Ecto neural progenitor cell (in vitro differentiated cells): ENCODE measurements around the gene TNPO1.
"Not testable (repeated sequence)": the region's sequence is repeated elsewhere in the genome, so short reads cannot be mapped to it uniquely, and the experiment has no call there.

Experiments used
- DNase-seq: peaks from one replicate; pipeline ENCODE4 v3.0.0-alpha.2; 2018; ENCODE audit warnings: low spot score

The TNPO1 gene

GRCh38 chr5:72934953-72935725, 118.7 kb downstream of the TNPO1 start:
- not testable (repeated sequence) for DNase-seq

GRCh38 chr5:72936893-72937292, 120.4 kb downstream of the TNPO1 start:
- DNase-seq: no peak

GRCh38 chr5:72937517-72938061, 121.1 kb downstream of the TNPO1 start:
- no peak for DNase-seq

- no peak for DNase-seq
Observed at GRCh38 chr5:72938206-72938605, 121.7 kb downstream of the TNPO1 start.

DNA sequence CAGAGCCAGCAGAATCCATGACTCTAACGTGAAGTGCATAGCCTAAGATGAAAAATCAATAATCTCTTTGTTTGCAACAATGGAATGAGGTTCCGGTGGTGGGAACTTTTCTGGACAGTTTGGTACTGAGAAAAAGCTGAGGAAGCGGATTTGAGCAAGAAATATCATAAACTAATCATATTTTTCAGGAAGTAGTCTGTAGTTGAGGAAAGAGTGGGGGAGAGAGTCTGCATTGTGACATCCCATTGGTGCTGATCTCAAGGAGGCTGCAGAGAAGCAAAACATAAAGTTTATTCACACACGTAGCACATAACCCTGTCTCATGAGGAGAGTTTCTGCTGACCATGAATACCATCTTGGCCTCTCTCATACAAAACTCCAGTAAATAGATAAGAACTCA, 123.6 kb downstream of the TNPO1 start:
- DNase-seq: no peak

DNA sequence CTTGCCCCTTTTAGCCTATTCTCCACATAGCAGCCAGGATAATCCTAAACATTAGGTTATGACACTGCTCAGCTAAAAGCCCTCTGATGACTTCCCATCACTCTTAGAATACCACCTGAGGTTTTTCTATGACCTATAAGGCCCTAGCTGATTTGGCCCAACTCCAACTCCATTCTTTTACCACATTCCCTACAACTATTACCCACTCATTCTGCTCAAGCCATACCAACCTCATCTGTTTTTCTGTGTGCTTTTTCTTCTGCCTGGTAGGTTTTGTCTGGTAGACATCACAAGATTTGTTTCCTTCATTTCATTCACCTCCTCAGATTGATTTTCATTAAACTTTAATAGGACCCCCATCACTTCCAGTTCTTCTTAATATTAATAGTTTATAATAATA, 126.8 kb downstream of the TNPO1 start:
- no peak for DNase-seq

DNA sequence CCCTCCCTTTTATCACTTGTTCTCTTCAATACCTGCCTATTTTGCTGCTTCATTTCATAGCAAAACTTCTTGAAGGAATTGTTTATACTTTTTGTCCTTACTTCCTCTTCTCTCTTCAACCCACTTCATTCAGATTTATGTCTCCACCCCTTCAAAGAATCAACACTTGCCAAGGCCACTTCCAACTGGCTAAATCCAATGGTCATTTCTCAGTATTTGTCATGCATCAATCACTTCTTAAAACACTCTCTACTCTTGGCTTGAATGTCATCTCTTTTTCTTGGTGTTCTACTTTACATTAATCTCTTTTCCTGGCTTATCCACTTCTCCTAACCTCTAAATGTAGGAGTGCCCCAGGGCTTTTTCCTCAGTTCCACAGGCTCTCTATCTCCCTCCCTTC, 131.0 kb downstream of the TNPO1 start:
- no peak for DNase-seq

- no peak for DNase-seq
Observed at GRCh38 chr5:72949481-72949880, 133.0 kb downstream of the TNPO1 start.

DNA sequence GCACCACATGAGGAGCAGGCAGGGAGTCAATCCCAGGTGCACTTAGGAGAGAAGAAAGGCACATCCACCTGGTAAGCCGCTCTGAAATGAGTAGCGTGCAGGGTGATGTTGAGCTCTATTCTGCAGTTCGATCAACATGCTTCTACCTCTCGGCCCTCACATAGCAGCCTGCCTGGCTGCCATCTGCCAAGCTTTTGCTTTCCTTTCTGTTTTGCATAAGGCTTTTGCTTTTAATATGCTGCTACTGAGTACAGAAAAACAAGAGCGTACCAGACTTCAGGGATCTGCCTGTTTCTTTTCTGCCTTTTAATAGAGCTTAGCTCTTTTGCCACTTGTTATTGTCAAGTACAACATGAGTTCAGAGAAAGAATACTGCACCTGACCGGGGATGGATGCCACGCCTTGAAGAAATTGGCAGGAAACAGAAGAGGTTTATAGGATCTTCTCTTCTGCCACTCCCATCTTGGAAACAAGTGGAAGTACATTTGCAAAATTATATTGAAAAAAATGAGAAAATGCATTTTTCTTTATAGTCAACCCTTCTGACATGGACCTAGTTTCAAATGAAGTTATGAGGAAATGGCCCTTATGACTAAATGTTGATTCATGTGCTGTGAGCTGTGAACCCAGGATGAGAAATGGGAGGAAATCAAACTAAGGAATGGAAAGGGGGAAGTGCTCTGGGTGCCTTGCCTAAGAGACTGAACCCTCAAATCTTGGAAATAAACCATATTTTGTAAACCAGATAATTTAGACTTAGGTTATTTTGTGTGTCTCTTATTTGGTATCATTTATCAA, 135.4 kb downstream of the TNPO1 start:
- DNase-seq: no peak

DNA sequence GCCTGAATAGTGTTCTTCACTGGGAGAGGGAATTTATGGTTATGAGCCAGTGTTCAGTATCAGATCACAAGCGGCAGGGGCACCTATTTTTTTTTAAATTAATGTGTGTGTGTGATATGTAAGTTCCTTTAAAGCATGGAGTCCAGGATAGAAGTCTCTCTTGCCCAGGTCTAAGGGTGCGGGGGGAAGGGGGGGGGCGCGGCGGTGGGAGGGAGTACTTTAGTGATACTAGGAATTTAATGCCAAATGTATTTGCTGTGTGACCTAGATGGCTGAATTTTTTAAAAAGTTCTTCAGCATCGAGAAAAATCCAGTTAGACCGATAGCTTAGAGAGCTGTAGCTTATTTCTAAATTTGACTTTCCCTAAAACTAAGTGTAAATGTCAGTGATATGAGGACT, 137.9 kb downstream of the TNPO1 start:
- no peak for DNase-seq

DNA sequence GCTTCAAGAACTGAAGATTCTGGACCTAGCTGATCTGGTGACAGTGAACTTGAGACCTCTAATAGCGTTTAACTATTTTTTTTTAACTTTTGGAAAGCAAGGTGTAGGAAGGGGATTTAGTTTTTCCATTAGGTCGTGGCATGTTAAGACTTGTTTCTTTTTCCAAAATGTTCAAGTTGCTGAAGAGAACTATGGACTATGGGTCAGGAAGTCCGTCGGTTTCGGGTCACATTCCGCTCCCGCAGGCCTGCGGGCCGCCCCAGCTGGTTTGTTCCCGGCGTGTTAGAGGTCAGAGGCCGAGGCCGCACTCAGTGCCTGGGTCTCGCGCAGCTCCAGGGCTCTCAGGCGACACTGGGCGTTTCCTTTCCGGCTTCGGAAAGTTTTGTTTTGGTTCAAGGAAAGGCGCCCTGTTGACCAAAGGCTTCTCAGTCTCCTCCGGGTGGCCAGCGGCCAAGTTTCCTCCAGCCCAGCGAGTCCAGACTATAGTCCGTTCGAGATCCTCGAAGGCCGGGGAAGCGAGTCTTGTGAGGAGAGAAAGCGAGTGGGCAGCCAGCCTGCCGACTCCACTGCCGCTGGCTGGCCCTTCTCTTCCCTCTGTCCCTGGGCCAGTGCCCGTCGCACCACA, 138.8 kb downstream of the TNPO1 start:
- peak; percentile 82 for DNase-seq

DNA sequence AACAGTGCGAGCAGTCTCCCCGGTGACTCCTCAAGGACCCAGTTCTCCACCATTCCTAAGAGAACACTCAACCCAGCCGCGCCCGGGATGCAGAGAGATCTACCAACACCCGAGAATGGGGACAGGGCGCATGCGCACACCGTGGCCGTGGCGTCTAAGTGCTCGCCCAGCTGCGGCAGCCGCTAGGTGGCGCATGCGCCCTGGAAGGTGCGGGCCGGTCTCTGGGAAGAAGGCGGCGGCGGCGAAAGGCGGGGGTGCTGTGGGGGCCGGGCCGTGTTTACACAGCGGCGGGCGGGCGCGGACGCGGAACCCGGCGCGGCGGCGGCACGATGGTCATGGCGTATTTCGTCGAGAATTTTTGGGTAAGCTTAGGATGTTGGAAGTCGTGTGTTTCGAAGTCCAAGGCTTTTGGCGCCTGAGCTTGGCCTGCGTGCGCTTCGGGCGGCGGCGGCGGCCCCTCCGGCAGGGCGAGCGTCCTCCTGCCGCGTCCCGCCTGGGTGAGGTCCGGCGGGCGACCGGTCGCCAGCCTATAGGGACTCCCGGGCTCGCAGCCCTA, 139.4 kb downstream of the TNPO1 start, which contains the start of gene FCHO2:
Gene FCHO2, plus strand, starts transcription at position 274 of the 556 bp plus-strand sequence. Its CDS starts 56 bp downstream, at position 330.
- DNase-seq: peak; percentile 99

DNA sequence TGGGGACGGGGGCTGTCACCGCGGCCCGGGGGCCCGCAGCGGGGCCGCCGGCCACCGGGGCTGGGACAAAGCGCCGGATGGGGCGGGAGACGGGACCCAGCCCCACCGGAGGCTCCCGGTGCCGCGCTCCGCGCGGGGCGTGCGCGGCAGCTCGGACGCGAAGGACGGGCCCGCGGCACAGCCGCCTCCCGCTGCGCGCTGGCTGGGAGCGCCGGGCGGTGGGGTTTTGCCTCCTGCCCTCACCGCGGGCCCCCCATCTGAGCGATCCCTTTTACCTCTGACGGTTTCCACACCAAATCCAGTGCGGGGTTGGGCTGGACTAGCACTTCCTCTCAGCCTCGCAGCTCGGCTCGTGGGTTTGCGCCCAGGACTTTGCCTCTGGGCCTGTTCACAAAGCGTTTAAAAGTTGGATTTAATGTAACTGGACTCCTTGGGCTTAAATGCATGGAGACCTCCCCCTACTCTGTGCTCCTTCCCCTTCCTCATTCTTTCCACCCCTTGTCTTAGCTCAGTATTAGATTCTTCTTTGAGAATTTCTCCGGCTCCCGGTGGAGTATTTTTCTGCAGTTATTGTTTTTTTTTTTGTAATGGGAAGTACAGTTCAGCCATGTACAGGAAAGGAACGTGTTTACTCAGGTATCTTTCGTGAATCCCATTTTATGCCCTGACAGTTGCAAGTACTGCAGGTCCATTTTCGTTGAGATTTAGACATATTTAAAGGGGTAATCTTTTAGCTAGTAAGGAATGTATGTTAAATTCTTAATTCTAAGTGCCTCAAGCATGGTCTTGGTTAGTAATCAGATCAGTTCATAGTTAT, 140.1 kb downstream of the TNPO1 start:
- peak; percentile 78 for DNase-seq

DNA sequence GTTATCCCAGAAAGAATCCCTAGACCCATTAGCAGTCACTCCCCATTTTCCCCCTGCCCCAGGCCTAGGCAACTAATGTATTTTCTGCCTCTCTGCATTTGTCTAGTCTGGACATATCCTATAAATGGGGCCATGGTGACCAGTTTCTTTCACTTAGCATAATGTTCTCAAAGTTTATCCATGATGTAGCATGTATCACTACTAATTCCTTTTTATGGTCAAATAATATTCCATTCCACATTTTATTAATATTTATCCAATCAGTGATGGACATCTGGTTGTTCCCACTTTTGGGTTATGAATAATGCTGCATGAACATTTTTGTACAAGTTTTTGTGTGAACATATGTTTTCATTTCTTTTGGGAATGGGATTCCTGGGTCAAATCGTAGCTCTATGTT, 140.9 kb downstream of the TNPO1 start:
- DNase-seq: no peak

DNA sequence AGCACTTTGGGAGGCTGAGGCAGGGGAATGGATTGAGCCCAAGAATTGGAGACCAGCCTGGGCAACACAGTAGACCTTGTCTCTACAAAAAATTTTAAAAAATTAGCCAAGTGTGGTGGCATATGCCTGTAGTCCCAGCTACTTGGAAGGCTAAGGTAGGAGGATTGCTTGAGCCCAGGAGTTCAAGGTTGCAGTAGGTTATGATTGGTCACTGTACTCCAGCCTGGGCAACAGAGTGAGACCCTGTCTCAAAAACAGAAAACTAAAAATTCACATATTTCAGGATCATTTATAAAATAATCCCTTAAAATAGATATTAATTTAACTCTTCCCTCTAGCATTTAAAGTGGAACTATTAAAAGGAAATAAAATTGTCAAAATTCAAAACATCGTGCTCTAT, 142.8 kb downstream of the TNPO1 start:
- DNase-seq: no peak
